ENCODE results near the gene BAD.

BAD gene

GRCh38 chr11:64314146-64314804 is 29.8 kb upstream of the BAD start:
- TF ChIP-seq CTCF (conservative IDR thresholded peaks at IDR 0.05), result no peak; the same call in 1 of the 2 replicates
- TF ChIP-seq ZFX (IDR thresholded peaks at IDR 0.05), result no peak
- no peak overlapping the region for H3K27ac ChIP-seq

- TF ChIP-seq CTCF (conservative IDR thresholded peaks at IDR 0.05) (no peak), ZFX (IDR thresholded peaks at IDR 0.05) (no peak)
- H3K27ac ChIP-seq, result no peak overlapping the region
Observed at GRCh38 chr11:64313491-64314145, 29.2 kb upstream of the BAD start.

- no peak overlapping the region for H3K27ac ChIP-seq
- TF ChIP-seq ZFX (IDR thresholded peaks at IDR 0.05), result no peak
- no peak for TF ChIP-seq CTCF (conservative IDR thresholded peaks at IDR 0.05)
Observed at GRCh38 chr11:64312947-64313346, 28.5 kb upstream of the BAD start.

GRCh38 chr11:64307795-64308194 is 23.3 kb upstream of the BAD start:
- H3K27ac ChIP-seq, result peak overlapping the region; percentile 89

- peak overlapping the region; percentile 89 for H3K27ac ChIP-seq
- no peak for TF ChIP-seq CTCF (conservative IDR thresholded peaks at IDR 0.05)
- no peak for TF ChIP-seq ZFX (IDR thresholded peaks at IDR 0.05)
Observed at GRCh38 chr11:64306876-64307622, 22.6 kb upstream of the BAD start.

GRCh38 chr11:64306563-64306875 is 22.1 kb upstream of the BAD start:
- peak overlapping the region; percentile 89 for H3K27ac ChIP-seq
- TF ChIP-seq ZFX (IDR thresholded peaks at IDR 0.05) (no peak), CTCF (conservative IDR thresholded peaks at IDR 0.05) (no peak)

- TF ChIP-seq ZFX (IDR thresholded peaks at IDR 0.05) (no peak; the same call in 1 of the 2 replicates), CTCF (conservative IDR thresholded peaks at IDR 0.05) (peak; percentile 66)
- peak overlapping the region; percentile 89 for H3K27ac ChIP-seq
Observed at GRCh38 chr11:64305691-64306562, 21.5 kb upstream of the BAD start.
